GM12875 (cell line): ENCODE data around the gene LST1.

Source experiments
- H3K4me3 ChIP-seq: one replicate; pipeline ENCODE4 v1.5.1; 2011; ENCODE audit warnings: low read depth, low read length, control low read depth
- CTCF ChIP-seq: IDR thresholded peaks from 2 replicates; pipeline ENCODE4 v1.5.1; 2011; ENCODE audit warnings: low read depth, mild to moderate bottlenecking, control low read depth, inconsistent platforms, low read length, moderate library complexity, borderline replicate concordance; ENCODE audit not compliant: insufficient read depth

Gene LST1

GRCh38 chr6:31631681-31632278 lies 45.7 kb downstream of the LST1 start:
- no peak for TF ChIP-seq CTCF
- no peak overlapping the region for H3K4me3 ChIP-seq

- H3K4me3 ChIP-seq, result no peak overlapping the region
- TF ChIP-seq CTCF, result no peak
Measured at GRCh38 chr6:31632279-31632946, 46.3 kb downstream of the LST1 start.

DNA sequence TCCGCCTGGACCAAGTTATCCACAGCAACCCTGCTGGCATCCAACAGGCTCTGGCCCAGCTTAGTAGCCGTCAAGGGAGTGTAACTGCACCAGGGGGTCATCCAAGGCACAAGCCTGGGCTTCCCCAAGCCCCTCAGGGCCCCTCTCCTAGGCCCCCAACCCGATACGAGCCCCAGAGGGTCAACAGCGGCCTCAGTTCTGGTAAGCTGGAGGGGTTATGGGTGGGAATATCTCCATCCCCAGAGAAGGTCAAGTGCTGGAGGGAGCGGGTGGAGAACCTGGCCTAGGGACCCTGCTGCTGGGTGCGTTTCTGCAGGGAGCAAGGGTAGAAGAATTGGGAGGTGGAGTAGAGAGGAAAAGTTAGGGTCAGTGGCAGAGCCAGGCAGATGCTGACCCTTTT lies 47.4 kb downstream of the LST1 start:
- H3K4me3 ChIP-seq, result no peak overlapping the region
- TF ChIP-seq CTCF, result no peak

DNA sequence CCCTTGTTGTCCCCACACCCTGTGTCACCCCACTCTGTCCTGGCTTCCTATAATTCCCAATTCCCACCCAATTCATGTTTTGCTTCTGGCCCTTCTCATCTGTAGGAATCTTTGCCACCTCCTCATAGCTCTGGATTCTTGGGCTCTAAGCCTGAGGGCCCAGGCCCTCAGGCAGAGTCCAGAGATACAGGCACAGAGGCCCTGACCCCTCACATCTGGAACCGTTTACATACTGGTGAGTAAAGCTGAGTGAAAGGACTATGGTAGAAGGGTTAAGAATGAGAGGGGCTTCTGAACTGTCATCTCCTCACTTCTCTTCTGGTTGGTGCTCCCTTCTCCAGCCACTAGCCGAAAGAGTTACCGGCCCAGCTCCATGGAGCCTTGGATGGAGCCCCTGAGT lies 48.1 kb downstream of the LST1 start:
- TF ChIP-seq CTCF, result no peak
- no peak overlapping the region for H3K4me3 ChIP-seq

GRCh38 chr6:31634969-31635575 lies 49.0 kb downstream of the LST1 start:
- no peak for TF ChIP-seq CTCF
- no peak overlapping the region for H3K4me3 ChIP-seq

DNA sequence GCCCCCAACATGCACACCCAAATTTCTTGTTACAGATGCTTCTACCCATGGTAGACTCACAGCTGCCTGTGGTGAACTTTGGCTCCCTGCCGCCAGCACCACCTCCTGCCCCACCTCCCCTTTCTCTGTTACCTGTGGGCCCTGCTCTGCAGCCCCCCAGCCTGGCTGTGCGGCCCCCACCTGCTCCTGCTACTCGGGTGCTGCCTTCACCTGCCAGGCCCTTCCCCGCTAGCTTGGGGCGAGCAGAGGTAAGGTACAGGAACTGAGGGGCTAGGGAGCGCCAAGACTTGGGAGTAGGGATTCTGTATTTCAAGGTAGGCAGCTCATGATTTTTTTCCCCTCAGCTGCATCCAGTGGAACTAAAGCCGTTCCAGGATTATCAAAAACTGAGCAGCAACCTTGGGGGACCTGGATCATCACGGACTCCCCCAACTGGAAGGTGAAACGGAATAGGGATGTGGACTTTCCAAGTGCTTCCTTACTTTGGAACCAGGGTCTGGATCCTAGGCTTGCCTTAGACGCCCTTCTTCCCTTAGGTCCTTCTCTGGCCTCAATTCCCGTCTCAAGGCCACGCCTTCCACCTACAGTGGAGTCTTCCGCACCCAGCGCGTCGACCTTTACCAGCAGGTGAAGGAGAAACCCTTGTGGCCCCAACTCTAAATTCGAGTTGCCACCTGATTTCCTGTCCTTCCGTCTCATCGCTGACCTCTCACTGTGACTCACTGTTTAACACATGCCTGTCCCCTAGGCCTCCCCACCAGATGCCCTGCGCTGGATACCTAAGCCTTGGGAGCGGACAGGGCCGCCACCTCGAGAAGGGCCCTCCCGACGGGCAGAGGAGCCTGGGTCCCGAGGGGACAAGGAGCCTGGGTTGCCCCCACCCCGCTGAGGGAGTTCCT lies 50.9 kb downstream of the LST1 start:
- no peak for TF ChIP-seq CTCF

More for the DNA sequence above, 50.9 kb downstream of the LST1 start:
- no peak overlapping the region for H3K4me3 ChIP-seq
